GM23338 (cell line): ENCODE results near the gene HNRNPR. TPM values are rescaled to one million over a fixed set of nuclear protein-coding genes. Genes with fewer than 3 reads are reported as not detected.

ENCODE experiments used
- ATAC-seq: fragments of 200-7000 bp; cut with Tn5 transposase; 3 replicates; pipeline ENCODE4 v1.9.1; 2020
- DNase-seq: peaks from one replicate; pipeline ENCODE4 v3.0.0-alpha.2; 2015; ENCODE audit warnings: low spot score
- H2AFZ ChIP-seq: fragments of 200-600 bp; sonication (generic); 2 replicates; pipeline ENCODE4 v1.8.0; 2016; ENCODE audit warnings: antibody characterized with exemption, mild to moderate bottlenecking, moderate library complexity
- H3F3A ChIP-seq: fragments of 200-600 bp; sonication (generic); replicated peaks from 2 replicates; pipeline ENCODE4 v1.8.0; 2017; ENCODE audit warnings: antibody characterized with exemption, mixed run types, low read depth
- H3K27ac ChIP-seq: fragments of 200-600 bp; sonication (generic); 2 replicates; pipeline ENCODE4 v1.6.1; 2016; ENCODE audit warnings: low read depth
- H3K27me3 ChIP-seq: fragments of 200-600 bp; sonication (generic); 2 replicates; pipeline ENCODE4 v1.8.0; 2016; ENCODE audit warnings: mild to moderate bottlenecking, mixed run types, moderate library complexity; ENCODE audit not compliant: insufficient read depth
- H3K36me3 ChIP-seq: fragments of 200-600 bp; sonication (generic); 2 replicates; pipeline ENCODE4 v1.8.0; 2016; ENCODE audit warnings: mild to moderate bottlenecking; ENCODE audit not compliant: insufficient read depth
- H3K4me1 ChIP-seq: fragments of 200-600 bp; sonication (generic); 2 replicates; pipeline ENCODE4 v1.8.0; 2016; ENCODE audit warnings: mild to moderate bottlenecking, moderate library complexity; ENCODE audit not compliant: insufficient read depth
- H3K4me2 ChIP-seq: fragments of 200-600 bp; sonication (generic); 2 replicates; pipeline ENCODE4 v1.7.1; 2017; ENCODE audit warnings: mixed run types
- H3K4me3 ChIP-seq: fragments of 200-600 bp; sonication (generic); 2 replicates; pipeline ENCODE4 v1.6.1; 2016; ENCODE audit warnings: mixed run types
- H3K79me2 ChIP-seq: fragments of 200-600 bp; sonication (generic); replicated peaks from 2 replicates; pipeline ENCODE4 v1.8.0; 2017; ENCODE audit warnings: mild to moderate bottlenecking; ENCODE audit not compliant: insufficient read depth
- H3K9me2 ChIP-seq: fragments of 200-600 bp; sonication (generic); 2 replicates; pipeline ENCODE4 v1.8.0; 2017; ENCODE audit not compliant: insufficient read depth
- H4K20me1 ChIP-seq: fragments of 200-600 bp; sonication (generic); replicated peaks from 2 replicates; pipeline ENCODE4 v1.8.0; 2017; ENCODE audit warnings: mild to moderate bottlenecking; ENCODE audit not compliant: insufficient read depth
- H3K27ac Mint-ChIP-seq: 2 replicates; pipeline ENCODE4 v1.8.0; 2020; ENCODE audit warnings: inconsistent platforms, mild to moderate bottlenecking, moderate library complexity, mixed read lengths
- H3K27me3 Mint-ChIP-seq: 3 replicates; pipeline ENCODE4 v1.8.0; 2022; ENCODE audit warnings: low read depth, mild to moderate bottlenecking, moderate library complexity, mixed read lengths, inconsistent platforms; ENCODE audit not compliant: insufficient read depth, poor library complexity
- H3K36me3 Mint-ChIP-seq: 3 replicates; pipeline ENCODE4 v1.8.0; 2021; ENCODE audit warnings: low read depth, mild to moderate bottlenecking, inconsistent platforms, moderate library complexity, mixed read lengths
- H3K4me1 Mint-ChIP-seq: 3 replicates; pipeline ENCODE4 v1.8.0; 2020; ENCODE audit warnings: mild to moderate bottlenecking, inconsistent platforms, mixed read lengths
- H3K4me3 Mint-ChIP-seq: 3 replicates; pipeline ENCODE4 v1.8.0; 2021; ENCODE audit warnings: moderate library complexity, mild to moderate bottlenecking, inconsistent platforms, mixed read lengths
- H3K9me3 Mint-ChIP-seq: 3 replicates; pipeline ENCODE4 v1.8.0; 2020; ENCODE audit warnings: moderate library complexity, mild to moderate bottlenecking, inconsistent platforms, mixed read lengths
- CREB1 ChIP-seq: fragments of 250-450 bp; sonication (Bioruptor Pico); IDR thresholded peaks from 2 replicates; pipeline ENCODE4 v1.5.0; 2020; ENCODE audit warnings: low read depth, mild to moderate bottlenecking, moderate library complexity
- CTCF ChIP-seq, 2 experiments: fragments of 200-600 bp in 1 of 2; sonication (generic) in 1 of 2; conservative IDR thresholded peaks; 2 replicates each; pipeline versions ENCODE4 v1.5.1 to v1.6.1; 2016 to 2017; ENCODE audit warnings: antibody characterized with exemption in 2 of 2, low read depth in 2 of 2, mild to moderate bottlenecking in 2 of 2, moderate library complexity in 1 of 2
- ETS1 ChIP-seq: IDR thresholded peaks from 2 replicates; pipeline ENCODE4 v1.6.1; 2016; ENCODE audit warnings: antibody characterized with exemption
- EZH2 ChIP-seq: fragments of 200-600 bp; sonication (generic); IDR thresholded peaks from one replicate; pipeline ENCODE4 v1.8.0; 2017; ENCODE audit warnings: antibody characterized with exemption, mild to moderate bottlenecking, low read depth; ENCODE audit not compliant: unreplicated experiment
- EZH2phosphoT487 ChIP-seq: fragments of 200-600 bp; sonication (generic); IDR thresholded peaks from one replicate; pipeline ENCODE4 v1.8.1; 2018; ENCODE audit warnings: antibody characterized with exemption; ENCODE audit not compliant: unreplicated experiment
- JUNB ChIP-seq: IDR thresholded peaks from one replicate; pipeline ENCODE4 v1.6.1; 2016; ENCODE audit warnings: antibody characterized with exemption; ENCODE audit not compliant: unreplicated experiment
- NANOG ChIP-seq: IDR thresholded peaks from 2 replicates; pipeline ENCODE4 v1.6.1; 2016; ENCODE audit warnings: antibody characterized with exemption, borderline replicate concordance
- POLR2AphosphoS5 ChIP-seq: IDR thresholded peaks from 2 replicates; pipeline ENCODE4 v1.6.1; 2016; ENCODE audit warnings: antibody characterized with exemption, low read depth
- STAT1 ChIP-seq: IDR thresholded peaks from one replicate; pipeline ENCODE4 v1.6.1; 2016; ENCODE audit warnings: antibody characterized with exemption; ENCODE audit not compliant: unreplicated experiment
- ZNF114 ChIP-seq: fragments of 250-450 bp; sonication (Bioruptor Pico); IDR thresholded peaks from 2 replicates; pipeline ENCODE4 v1.5.0; 2020; ENCODE audit warnings: mild to moderate bottlenecking, moderate library complexity
- ZNF331 ChIP-seq: fragments of 250-450 bp; sonication (Bioruptor Pico); IDR thresholded peaks from 2 replicates; pipeline ENCODE4 v1.5.0; 2020; ENCODE audit warnings: low read depth, mild to moderate bottlenecking, moderate library complexity
- polyA plus RNA-seq: library from polyadenylated mRNA; unstranded; fragments of >200 nt; fragmentation: Nextera tagmentation; extraction: Ambion mirVana; gene quantifications from 2 replicates; pipeline ENCODE4 v1.2.1, GENCODE V29; 2016
- total RNA-seq: library from RNA; depleted of rRNA; stranded (reverse); fragments of >200 nt; shearing (Covaris generic); gene quantifications from 2 replicates; pipeline ENCODE4 v1.2.3, GENCODE V29; 2014
- TF ChIP-seq, protein P1 (sequence below): IDR thresholded peaks from one replicate; pipeline ENCODE4 v1.6.1; 2018; ENCODE audit warnings: antibody characterized with exemption; ENCODE audit not compliant: unreplicated experiment

HNRNPR gene
- total and polyA plus RNA-seq, 2 experiments from 2014 or later = 147 to 200 TPM

- TF ChIP-seq CTCF (conservative IDR thresholded peaks at IDR 0.05; ENCODE audit: low read depth in 2 of 2) (no peak), JUNB (no peak), EZH2phosphoT487 (no peak), POLR2AphosphoS5 (no peak), NANOG (no peak), CREB1 (no peak), ZNF114 (CRISPR knock-in tag) (no peak)
- TF ChIP-seq, protein P1, sequence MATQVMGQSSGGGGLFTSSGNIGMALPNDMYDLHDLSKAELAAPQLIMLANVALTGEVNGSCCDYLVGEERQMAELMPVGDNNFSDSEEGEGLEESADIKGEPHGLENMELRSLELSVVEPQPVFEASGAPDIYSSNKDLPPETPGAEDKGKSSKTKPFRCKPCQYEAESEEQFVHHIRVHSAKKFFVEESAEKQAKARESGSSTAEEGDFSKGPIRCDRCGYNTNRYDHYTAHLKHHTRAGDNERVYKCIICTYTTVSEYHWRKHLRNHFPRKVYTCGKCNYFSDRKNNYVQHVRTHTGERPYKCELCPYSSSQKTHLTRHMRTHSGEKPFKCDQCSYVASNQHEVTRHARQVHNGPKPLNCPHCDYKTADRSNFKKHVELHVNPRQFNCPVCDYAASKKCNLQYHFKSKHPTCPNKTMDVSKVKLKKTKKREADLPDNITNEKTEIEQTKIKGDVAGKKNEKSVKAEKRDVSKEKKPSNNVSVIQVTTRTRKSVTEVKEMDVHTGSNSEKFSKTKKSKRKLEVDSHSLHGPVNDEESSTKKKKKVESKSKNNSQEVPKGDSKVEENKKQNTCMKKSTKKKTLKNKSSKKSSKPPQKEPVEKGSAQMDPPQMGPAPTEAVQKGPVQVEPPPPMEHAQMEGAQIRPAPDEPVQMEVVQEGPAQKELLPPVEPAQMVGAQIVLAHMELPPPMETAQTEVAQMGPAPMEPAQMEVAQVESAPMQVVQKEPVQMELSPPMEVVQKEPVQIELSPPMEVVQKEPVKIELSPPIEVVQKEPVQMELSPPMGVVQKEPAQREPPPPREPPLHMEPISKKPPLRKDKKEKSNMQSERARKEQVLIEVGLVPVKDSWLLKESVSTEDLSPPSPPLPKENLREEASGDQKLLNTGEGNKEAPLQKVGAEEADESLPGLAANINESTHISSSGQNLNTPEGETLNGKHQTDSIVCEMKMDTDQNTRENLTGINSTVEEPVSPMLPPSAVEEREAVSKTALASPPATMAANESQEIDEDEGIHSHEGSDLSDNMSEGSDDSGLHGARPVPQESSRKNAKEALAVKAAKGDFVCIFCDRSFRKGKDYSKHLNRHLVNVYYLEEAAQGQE = no peak
Measured at GRCh38 chr1:23385119-23385621, 41.1 kb upstream of the HNRNPR start (continued).

GRCh38 chr1:23384312-23385058 is 40.4 kb upstream of the HNRNPR start:
- H3K27ac Mint-ChIP-seq = no peak overlapping the region
- H3K4me1 Mint-ChIP-seq = no peaks in the 10 kb centered on the region
- no peaks in the 10 kb centered on the region; the same call in 1 of the 2 replicates for H4K20me1 ChIP-seq
- no peak overlapping the region for H3K4me3 ChIP-seq
- H3K27ac ChIP-seq = no peak overlapping the region
- H3K27me3 Mint-ChIP-seq = peaks cover 88% of the 10 kb centered on the region
- H3F3A ChIP-seq = no peaks in the 10 kb centered on the region
- no peak overlapping the region for H3K4me2 ChIP-seq
- H3K27me3 ChIP-seq = peaks cover 98% of the 10 kb centered on the region
- H3K9me2 ChIP-seq = no peaks in the 10 kb centered on the region
- TF ChIP-seq EZH2 (no peak), EZH2phosphoT487 (no peak), POLR2AphosphoS5 (no peak), ETS1 (no peak), ZNF114 (CRISPR knock-in tag) (no peak), ZNF331 (CRISPR knock-in tag) (no peak), NANOG (no peak), STAT1 (no peak), CREB1 (no peak), JUNB (no peak)
- TF ChIP-seq, protein P1 = no peak
- no peaks in the 10 kb centered on the region for H3K36me3 Mint-ChIP-seq
- DNase-seq (no peak), ATAC-seq (no peak)
- no peak overlapping the region for H2AFZ ChIP-seq
- no peaks in the 10 kb centered on the region for H3K4me1 ChIP-seq
- H3K9me3 Mint-ChIP-seq = no peaks in the 10 kb centered on the region; the same call in 2 of the 3 replicates
- no peaks in the 10 kb centered on the region for H3K36me3 ChIP-seq
- H3K4me3 Mint-ChIP-seq = no peak overlapping the region
- no peaks in the 10 kb centered on the region for H3K79me2 ChIP-seq
